22Rv1 (cell line): ENCODE data around the gene PRDX3.

Experiments
- H3K27ac ChIP-seq: fragments of 450-650 bp; 2 replicates; pipeline ENCODE4 v1.5.1; 2017
- CTCF ChIP-seq: fragments of 450-650 bp; IDR thresholded peaks from 2 replicates; pipeline ENCODE4 v1.5.1; 2017; ENCODE audit warnings: mild to moderate bottlenecking
- ZFX ChIP-seq: fragments of 450-650 bp; IDR thresholded peaks from 2 replicates; pipeline ENCODE4 v1.6.1; 2017; ENCODE audit warnings: antibody characterized with exemption, borderline replicate concordance

Gene PRDX3

GRCh38 chr10:119120413-119120867 lies 58.2 kb downstream of the PRDX3 start:
- H3K27ac ChIP-seq, result no peak overlapping the region
- TF ChIP-seq CTCF (no peak), ZFX (no peak)

- no peak overlapping the region for H3K27ac ChIP-seq
- TF ChIP-seq CTCF (no peak), ZFX (no peak)
Observed at GRCh38 chr10:119119400-119119799, 59.2 kb downstream of the PRDX3 start.

GRCh38 chr10:119118231-119118630 lies 60.4 kb downstream of the PRDX3 start:
- H3K27ac ChIP-seq, result no peak overlapping the region
- no peak for TF ChIP-seq ZFX
- no peak for TF ChIP-seq CTCF
